ENCODE data around the gene BCR.
"Not testable (repeated sequence)": the region's sequence is repeated elsewhere in the genome, so short reads cannot be mapped to it uniquely, and the experiment has no call there.

Gene BCR

DNA sequence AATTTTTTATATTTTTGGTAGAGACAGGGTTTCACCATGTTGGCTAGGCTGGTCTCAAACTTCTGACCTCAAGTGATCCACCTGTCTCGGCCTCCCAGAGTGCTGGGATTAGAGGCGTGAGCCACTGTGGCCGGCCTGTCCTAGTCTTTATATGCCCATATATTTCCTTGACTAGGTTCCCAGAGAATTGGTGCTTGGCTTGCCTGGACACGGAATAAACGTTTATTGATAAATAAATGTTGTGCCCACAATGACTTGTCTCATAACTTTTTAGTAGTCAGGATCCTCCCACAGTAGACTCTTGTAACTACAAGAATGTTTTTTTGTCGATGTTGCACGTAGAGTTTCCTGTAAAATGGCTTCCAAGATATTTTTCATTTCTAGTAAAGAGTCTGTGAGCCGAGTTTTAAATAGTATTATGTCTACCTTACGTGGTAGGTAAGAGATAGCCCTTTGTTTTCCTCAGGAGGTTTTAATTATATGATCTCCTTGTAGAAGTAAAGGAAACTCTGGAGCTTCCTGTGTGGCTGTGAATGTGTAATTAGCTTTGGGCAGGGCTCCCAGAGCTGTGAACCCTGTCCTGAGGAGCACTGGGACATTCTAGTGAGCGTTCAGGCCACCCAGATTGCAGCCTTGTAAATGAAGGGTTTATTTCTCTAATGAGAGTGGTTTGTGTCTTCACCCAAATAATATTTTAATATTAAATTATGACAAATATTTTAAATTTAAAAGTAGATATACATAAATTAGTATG is 161.8 kb downstream of the BCR start:
- H3K36me3 ChIP-seq (ENCODE audit: control insufficient read depth, insufficient read depth, low read length); H3K27me3 ChIP-seq (ENCODE audit: control insufficient read depth, insufficient read depth, low read length); H3K4me1 ChIP-seq (ENCODE audit: control insufficient read depth, insufficient read depth, low read length); H3K9ac ChIP-seq (ENCODE audit: low read length); H3K4me3 ChIP-seq (ENCODE audit: low read length); H3K27ac ChIP-seq (ENCODE audit: low read depth, low read length): not testable (repeated sequence)

DNA sequence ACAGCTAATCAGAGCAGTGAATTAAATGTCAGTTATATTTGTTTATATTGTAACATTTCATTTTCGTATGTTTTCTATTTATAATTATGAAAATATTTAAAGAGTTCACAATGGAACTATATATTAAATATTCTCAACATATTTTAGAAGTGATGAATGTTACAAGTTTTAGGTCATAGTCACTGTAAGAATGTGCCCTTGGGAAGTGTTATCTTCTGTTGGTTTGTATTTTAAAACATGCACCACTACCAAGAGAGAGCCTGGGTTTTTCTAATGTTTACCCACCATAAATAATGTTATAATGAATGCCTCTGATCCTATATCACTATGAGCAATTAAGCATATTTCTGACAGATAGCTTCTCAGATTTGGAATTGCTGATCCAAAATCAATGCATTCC is 171.0 kb downstream of the BCR start:
- no peak overlapping the region for H3K9ac ChIP-seq (ENCODE audit: low read length)
- H3K27me3 ChIP-seq (ENCODE audit: control insufficient read depth, insufficient read depth, low read length) = no peaks in the 10 kb centered on the region
- H3K4me1 ChIP-seq (ENCODE audit: control insufficient read depth, insufficient read depth, low read length) = no peaks in the 10 kb centered on the region
- H3K4me3 ChIP-seq (ENCODE audit: low read length) = no peak overlapping the region
- no peaks in the 10 kb centered on the region for H3K36me3 ChIP-seq (ENCODE audit: control insufficient read depth, insufficient read depth, low read length)
- no peak overlapping the region for H3K27ac ChIP-seq (ENCODE audit: low read depth, low read length)

DNA sequence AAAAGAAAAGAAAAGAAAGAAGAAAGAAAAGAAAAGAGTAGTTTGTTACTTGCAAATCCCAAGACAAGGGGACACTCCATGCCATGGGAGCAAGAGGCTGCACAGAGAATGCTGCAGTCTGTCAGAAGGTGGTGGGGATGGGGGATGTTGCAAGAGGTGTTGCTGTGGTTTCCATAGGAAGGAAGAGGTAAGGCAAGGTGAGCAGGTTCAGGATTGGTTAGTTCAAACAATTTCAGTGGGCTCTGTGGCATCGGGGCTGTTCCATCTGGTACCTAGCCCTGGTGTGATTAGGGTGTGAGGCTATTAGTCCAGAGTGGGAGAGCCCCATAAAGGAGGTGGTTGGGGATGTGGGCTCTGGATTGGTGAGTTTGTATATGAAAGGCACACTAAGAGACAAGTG is 172.7 kb downstream of the BCR start:
- no peak overlapping the region for H3K27ac ChIP-seq (ENCODE audit: low read depth, low read length)
- no peak overlapping the region for H3K4me3 ChIP-seq (ENCODE audit: low read length)
- no peak overlapping the region for H3K9ac ChIP-seq (ENCODE audit: low read length)
- H3K27me3 ChIP-seq (ENCODE audit: control insufficient read depth, insufficient read depth, low read length) = no peaks in the 10 kb centered on the region
- no peaks in the 10 kb centered on the region for H3K36me3 ChIP-seq (ENCODE audit: control insufficient read depth, insufficient read depth, low read length)
- H3K4me1 ChIP-seq (ENCODE audit: control insufficient read depth, insufficient read depth, low read length) = no peaks in the 10 kb centered on the region

DNA sequence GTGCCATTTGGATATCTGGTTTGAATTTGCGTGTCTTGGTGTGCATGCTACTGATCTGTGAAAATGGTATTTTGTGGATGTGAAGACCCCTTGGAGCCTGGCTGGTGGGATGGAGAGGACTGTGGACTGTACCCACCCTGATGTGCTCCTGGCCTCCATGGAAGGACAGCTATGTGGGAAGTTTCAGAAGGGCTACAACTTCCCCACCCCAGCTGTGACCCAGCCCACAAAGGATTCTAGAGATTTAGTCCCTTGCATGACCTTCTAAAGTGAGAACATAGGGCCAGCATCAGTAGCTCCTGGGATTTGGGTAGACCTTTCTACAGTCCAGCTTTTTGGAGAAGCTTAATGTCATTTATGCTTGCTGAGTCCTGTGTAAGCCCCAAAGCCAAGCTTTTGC is 173.4 kb downstream of the BCR start:
- Histone ChIP-seq H3K4me1 (ENCODE audit: control insufficient read depth, insufficient read depth, low read length) (no peaks in the 10 kb centered on the region), H3K27ac (ENCODE audit: low read depth, low read length) (no peak overlapping the region), H3K36me3 (ENCODE audit: control insufficient read depth, insufficient read depth, low read length) (no peaks in the 10 kb centered on the region), H3K9ac (ENCODE audit: low read length) (no peak overlapping the region), H3K27me3 (ENCODE audit: control insufficient read depth, insufficient read depth, low read length) (no peaks in the 10 kb centered on the region), H3K4me3 (ENCODE audit: low read length) (no peak overlapping the region)

DNA sequence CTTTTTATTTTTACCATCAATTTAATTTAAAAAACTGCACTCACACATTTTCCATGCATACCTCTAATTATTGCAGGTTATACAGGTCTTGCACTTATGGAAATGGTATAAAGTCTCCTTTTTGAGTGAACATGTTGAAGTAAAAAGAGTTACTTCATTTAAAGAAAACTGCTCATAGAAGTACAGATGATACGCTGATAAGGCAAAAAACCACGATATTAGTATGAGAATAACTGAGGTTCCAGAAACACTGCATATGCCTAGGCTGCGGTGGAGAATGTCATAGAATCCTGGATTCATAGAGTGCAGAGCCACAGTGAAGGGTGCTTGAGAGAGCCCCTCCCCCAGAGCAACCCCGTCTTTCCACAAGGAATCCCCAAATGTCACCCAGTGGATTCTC is 175.8 kb downstream of the BCR start:
- no peaks in the 10 kb centered on the region for H3K4me1 ChIP-seq (ENCODE audit: control insufficient read depth, insufficient read depth, low read length)
- no peak overlapping the region for H3K27ac ChIP-seq (ENCODE audit: low read depth, low read length)
- H3K4me3 ChIP-seq (ENCODE audit: low read length) = no peak overlapping the region
- H3K36me3 ChIP-seq (ENCODE audit: control insufficient read depth, insufficient read depth, low read length) = no peaks in the 10 kb centered on the region
- H3K9ac ChIP-seq (ENCODE audit: low read length) = no peak overlapping the region
- no peaks in the 10 kb centered on the region for H3K27me3 ChIP-seq (ENCODE audit: control insufficient read depth, insufficient read depth, low read length)

DNA sequence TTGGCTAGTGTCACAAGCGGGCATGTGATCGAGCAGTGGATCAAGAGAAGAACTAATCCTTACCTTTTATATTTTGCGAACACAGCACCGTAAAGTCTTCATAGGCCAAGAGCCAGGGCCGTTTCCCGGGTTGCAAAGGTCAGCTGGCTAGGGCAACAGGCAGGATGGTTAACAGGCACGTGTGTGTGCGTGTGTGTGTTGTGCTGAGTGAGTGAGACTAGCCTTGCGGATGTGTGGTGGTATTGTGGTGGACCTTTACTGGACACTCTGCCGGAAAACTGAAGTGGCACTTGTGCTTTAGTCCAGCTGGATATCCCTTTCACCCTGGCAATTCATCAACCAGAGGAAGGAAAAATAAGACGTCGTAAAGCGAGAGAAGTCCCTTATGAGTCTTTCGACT is 176.7 kb downstream of the BCR start:
- Histone ChIP-seq H3K36me3 (ENCODE audit: control insufficient read depth, insufficient read depth, low read length) (no peaks in the 10 kb centered on the region), H3K4me1 (ENCODE audit: control insufficient read depth, insufficient read depth, low read length) (no peaks in the 10 kb centered on the region), H3K4me3 (ENCODE audit: low read length) (no peak overlapping the region), H3K27me3 (ENCODE audit: control insufficient read depth, insufficient read depth, low read length) (no peaks in the 10 kb centered on the region), H3K9ac (ENCODE audit: low read length) (no peak overlapping the region), H3K27ac (ENCODE audit: low read depth, low read length) (no peak overlapping the region)

DNA sequence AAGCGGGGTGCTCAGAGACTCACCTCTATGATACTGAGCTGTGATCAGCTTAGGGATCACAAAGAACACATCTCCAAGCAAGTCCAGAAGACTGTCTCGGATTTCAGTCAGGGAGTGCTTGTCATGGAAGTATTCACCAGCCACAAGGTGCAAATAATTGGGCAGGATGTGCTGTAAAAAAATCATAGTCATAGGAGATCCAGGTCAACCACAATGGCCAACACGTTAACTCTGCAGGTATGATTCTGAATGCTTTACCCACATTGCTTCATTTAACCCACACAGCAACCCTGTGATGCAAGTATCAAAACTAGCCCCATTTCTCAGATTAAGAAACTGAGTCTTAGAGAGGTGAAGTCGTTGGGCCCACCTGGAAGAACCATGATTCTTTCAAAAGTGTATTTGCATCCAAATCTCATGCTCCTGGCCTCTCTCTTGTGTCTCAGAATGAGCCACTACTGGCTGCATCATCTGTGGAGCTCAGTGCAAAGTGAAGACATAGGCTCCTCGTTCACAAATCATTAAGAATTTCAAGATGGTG is 179.3 kb downstream of the BCR start:
- Histone ChIP-seq H3K27me3 (ENCODE audit: control insufficient read depth, insufficient read depth, low read length) (no peaks in the 10 kb centered on the region), H3K27ac (ENCODE audit: low read depth, low read length) (no peak overlapping the region), H3K36me3 (ENCODE audit: control insufficient read depth, insufficient read depth, low read length) (no peaks in the 10 kb centered on the region), H3K4me3 (ENCODE audit: low read length) (no peak overlapping the region), H3K4me1 (ENCODE audit: control insufficient read depth, insufficient read depth, low read length) (no peaks in the 10 kb centered on the region), H3K9ac (ENCODE audit: low read length) (no peak overlapping the region)

DNA sequence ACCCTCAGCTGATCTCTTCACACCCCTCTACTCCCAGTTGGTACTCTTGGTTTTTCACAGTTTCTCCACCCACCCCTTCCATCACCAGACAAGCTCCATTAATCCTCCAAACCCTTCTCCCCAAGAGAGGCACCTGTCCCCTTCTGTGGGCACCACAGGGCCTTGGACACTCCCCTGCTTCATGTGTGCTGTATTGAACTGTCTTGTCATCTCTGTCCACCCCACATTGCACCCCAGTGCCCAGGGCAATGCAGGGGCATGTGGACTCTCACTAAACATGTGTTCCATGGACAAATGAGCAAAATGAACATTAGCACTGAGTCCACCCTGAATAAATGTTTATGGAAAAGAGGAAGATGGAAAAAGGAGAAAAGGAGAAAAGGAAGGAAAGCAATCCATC is 181.4 kb downstream of the BCR start:
- H3K27me3 ChIP-seq (ENCODE audit: control insufficient read depth, insufficient read depth, low read length) = no peaks in the 10 kb centered on the region
- H3K9ac ChIP-seq (ENCODE audit: low read length) = no peak overlapping the region
- no peak overlapping the region for H3K27ac ChIP-seq (ENCODE audit: low read depth, low read length)
- no peaks in the 10 kb centered on the region for H3K36me3 ChIP-seq (ENCODE audit: control insufficient read depth, insufficient read depth, low read length)
- no peaks in the 10 kb centered on the region for H3K4me1 ChIP-seq (ENCODE audit: control insufficient read depth, insufficient read depth, low read length)
- no peak overlapping the region for H3K4me3 ChIP-seq (ENCODE audit: low read length)

DNA sequence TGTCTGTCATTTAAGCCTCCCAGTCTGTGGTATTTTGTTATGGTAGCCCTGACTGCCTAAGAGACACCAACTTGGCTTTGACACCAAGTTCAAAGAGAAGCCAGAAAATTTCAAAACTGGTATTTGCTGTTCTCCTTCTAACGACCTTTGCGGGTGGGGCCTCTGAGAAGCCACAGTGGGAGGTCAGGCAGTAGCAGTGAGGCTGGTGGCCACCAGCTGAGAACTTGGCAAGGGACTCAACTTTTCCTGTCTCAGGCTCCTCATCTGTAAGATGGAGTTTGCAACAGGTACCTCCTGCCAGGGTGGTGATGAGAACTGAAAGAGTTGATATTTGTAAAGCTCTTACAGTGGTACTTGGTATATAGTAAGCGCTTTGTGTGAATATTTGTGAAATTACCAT is 183.4 kb downstream of the BCR start:
- H3K4me1 ChIP-seq (ENCODE audit: control insufficient read depth, insufficient read depth, low read length) = no peaks in the 10 kb centered on the region
- H3K36me3 ChIP-seq (ENCODE audit: control insufficient read depth, insufficient read depth, low read length) = no peaks in the 10 kb centered on the region
- no peak overlapping the region for H3K9ac ChIP-seq (ENCODE audit: low read length)
- H3K27me3 ChIP-seq (ENCODE audit: control insufficient read depth, insufficient read depth, low read length) = no peaks in the 10 kb centered on the region
- no peak overlapping the region for H3K4me3 ChIP-seq (ENCODE audit: low read length)
- no peak overlapping the region for H3K27ac ChIP-seq (ENCODE audit: low read depth, low read length)

DNA sequence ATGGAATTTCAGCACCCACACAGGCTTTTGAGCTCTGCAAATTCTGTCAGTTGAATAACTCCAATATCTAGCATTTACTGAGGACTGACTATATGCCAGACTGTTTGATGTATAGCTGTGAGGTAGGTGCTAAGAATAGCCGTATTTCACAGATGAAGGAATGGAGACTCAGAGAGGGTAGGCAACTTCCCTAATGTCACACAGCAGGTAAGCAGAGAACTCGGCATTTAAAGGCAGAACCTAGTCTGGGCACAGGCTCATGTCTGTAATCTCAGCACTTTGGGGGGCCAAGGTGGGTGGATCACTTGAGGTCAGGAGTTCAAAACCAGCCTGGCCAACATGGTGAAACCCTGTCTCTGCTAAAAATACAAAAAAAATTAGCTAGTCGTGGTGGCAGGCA is 184.1 kb downstream of the BCR start:
- H3K9ac ChIP-seq (ENCODE audit: low read length) = no peak overlapping the region

DNA sequence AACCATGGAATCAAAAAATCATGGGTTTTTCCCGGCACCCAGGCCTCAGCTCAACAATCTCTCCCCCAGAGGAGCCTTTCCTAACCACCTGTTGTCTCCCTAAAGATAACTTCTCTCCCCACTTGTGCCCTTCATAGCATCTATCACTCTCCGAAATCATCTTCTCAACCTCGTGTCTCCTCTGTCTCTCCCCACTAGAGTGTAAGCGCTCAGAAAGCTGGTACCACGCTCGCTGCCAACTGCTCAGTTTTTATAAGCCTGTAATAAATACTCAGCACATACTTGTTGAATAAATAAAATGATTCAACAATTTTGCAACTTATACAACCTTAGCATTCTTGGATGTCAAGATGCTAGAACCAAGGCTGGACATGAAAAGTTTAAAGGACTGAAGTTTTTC is 185.2 kb downstream of the BCR start:
- no peak overlapping the region for H3K9ac ChIP-seq (ENCODE audit: low read length)
- no peaks in the 10 kb centered on the region for H3K27me3 ChIP-seq (ENCODE audit: control insufficient read depth, insufficient read depth, low read length)
- no peak overlapping the region for H3K27ac ChIP-seq (ENCODE audit: low read depth, low read length)
- H3K4me3 ChIP-seq (ENCODE audit: low read length) = no peak overlapping the region
- H3K4me1 ChIP-seq (ENCODE audit: control insufficient read depth, insufficient read depth, low read length) = no peaks in the 10 kb centered on the region
- no peaks in the 10 kb centered on the region for H3K36me3 ChIP-seq (ENCODE audit: control insufficient read depth, insufficient read depth, low read length)

More for the DNA sequence above, 184.1 kb downstream of the BCR start:
- H3K4me1 ChIP-seq (ENCODE audit: control insufficient read depth, insufficient read depth, low read length) = no peaks in the 10 kb centered on the region
- H3K4me3 ChIP-seq (ENCODE audit: low read length) = no peak overlapping the region
- H3K27me3 ChIP-seq (ENCODE audit: control insufficient read depth, insufficient read depth, low read length) = no peaks in the 10 kb centered on the region
- no peak overlapping the region for H3K27ac ChIP-seq (ENCODE audit: low read depth, low read length)
- no peaks in the 10 kb centered on the region for H3K36me3 ChIP-seq (ENCODE audit: control insufficient read depth, insufficient read depth, low read length)

DNA sequence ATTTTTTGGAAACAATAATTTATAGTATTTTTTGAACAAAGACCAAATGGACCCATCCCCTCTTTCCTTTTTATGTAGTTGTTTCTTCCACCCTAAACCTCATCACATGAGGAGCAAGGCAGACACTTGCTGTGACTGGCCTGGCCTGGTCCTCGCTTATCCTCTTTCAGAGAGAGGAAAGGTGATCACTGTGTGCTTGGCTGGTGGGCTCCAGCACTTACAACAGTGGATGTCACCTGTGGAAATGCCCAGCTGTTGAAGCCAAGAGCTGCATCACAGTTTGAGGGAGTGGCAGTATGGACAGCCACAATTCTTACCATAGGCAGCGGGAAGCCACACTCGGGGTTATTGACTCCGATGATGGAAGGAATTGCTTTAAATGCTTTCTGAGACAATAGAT is 185.7 kb downstream of the BCR start:
- Histone ChIP-seq H3K4me1 (ENCODE audit: control insufficient read depth, insufficient read depth, low read length) (no peaks in the 10 kb centered on the region), H3K4me3 (ENCODE audit: low read length) (no peak overlapping the region), H3K9ac (ENCODE audit: low read length) (no peak overlapping the region), H3K27me3 (ENCODE audit: control insufficient read depth, insufficient read depth, low read length) (no peaks in the 10 kb centered on the region), H3K36me3 (ENCODE audit: control insufficient read depth, insufficient read depth, low read length) (no peaks in the 10 kb centered on the region), H3K27ac (ENCODE audit: low read depth, low read length) (no peak overlapping the region)

DNA sequence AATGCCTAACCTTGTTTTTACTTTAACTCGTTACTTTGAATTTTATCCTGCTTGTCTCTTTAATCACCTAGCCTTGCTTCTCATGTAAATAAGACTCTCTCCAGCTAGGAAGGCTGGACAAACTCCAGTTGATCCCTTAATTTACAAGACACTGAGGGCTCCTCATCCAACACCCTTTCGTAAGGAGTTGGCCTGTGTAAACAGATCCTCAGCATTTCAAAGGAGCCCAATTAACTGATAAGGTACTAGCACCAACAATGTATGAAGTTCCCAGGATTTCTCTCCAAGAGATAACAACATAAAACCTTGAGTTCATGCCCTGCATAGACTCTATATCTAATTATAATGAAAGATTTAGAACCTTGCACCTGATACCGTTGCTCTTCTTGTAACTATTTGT is 186.9 kb downstream of the BCR start:
- not testable (repeated sequence) for H3K9ac ChIP-seq (ENCODE audit: low read length); H3K36me3 ChIP-seq (ENCODE audit: control insufficient read depth, insufficient read depth, low read length); H3K27me3 ChIP-seq (ENCODE audit: control insufficient read depth, insufficient read depth, low read length); H3K4me3 ChIP-seq (ENCODE audit: low read length); H3K4me1 ChIP-seq (ENCODE audit: control insufficient read depth, insufficient read depth, low read length); H3K27ac ChIP-seq (ENCODE audit: low read depth, low read length)

Measured in rectal smooth muscle tissue (tissue), 1 donor.